Measurements from ENCODE around the gene SCGN. TPM values are rescaled to one million over a fixed set of nuclear protein-coding genes. Genes with fewer than 3 reads are reported as not detected.

Gene SCGN
- total RNA-seq, 2 experiments from 2014 or later: not detected

DNA sequence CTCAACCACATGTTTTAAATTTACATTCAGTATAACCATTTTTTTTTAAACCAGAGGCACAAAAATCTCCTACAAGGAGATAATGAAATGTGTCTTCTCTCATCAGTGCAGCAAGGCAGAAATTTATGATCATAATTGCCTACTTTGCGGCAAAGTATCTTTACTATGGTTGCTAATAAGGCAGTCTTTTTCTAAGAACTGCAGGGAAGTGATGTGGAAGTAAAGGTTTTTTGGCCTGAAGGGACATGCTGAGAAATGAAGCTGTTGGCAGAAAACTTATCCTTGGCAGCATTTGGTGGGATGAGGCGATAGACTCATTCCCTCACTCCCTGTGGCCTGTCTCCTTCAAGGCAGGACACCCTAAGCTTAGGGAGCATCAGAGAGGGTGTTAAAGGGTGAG is 48.7 kb downstream of the SCGN start:
- no peak overlapping the region for H3K27ac Mint-ChIP-seq
- H3K36me3 Mint-ChIP-seq (ENCODE audit: low read depth): no peaks in the 10 kb centered on the region
- Histone ChIP-seq H3K4me3 (ENCODE audit: low read length) (no peak overlapping the region), H3K36me3 (ENCODE audit: insufficient read depth, low read length) (no peaks in the 10 kb centered on the region), H3K27me3 (ENCODE audit: control insufficient read depth in 1 of 2, insufficient read depth in 2 of 2, low read length in 2 of 2) (no peaks in the 10 kb centered on the region), H3K4me1 (ENCODE audit: insufficient read depth, low read length) (no peaks in the 10 kb centered on the region), H3K9me3 (ENCODE audit: control insufficient read depth in 1 of 2, insufficient read depth in 1 of 2, low read length in 2 of 2) (no peaks in the 10 kb centered on the region), H3K27ac (ENCODE audit: low read depth in 1 of 2, low read length in 2 of 2) (no peak overlapping the region)
- no peaks in the 10 kb centered on the region for H3K4me1 Mint-ChIP-seq (ENCODE audit: low read depth)
- intact Hi-C loops (cut with DNase I, micrococcal nuclease): no loop called here
- peaks cover 27% of the 10 kb centered on the region for H3K27me3 Mint-ChIP-seq
- no peak overlapping the region for H3K4me3 Mint-ChIP-seq
- DNase-seq: no peak
- no peak for ATAC-seq (ENCODE audit: poor library complexity)
- H3K9me3 Mint-ChIP-seq: no peaks in the 10 kb centered on the region
- CTCF ChIA-PET: no interaction called here
- POLR2A ChIA-PET: interaction anchor here (0.6 to 1.1 kb wide), 2 partner anchors 14 to 236 kb away, joined by 5 read pairs; no protein-coding TSS in a partner anchor
- TF ChIP-seq, protein P1, sequence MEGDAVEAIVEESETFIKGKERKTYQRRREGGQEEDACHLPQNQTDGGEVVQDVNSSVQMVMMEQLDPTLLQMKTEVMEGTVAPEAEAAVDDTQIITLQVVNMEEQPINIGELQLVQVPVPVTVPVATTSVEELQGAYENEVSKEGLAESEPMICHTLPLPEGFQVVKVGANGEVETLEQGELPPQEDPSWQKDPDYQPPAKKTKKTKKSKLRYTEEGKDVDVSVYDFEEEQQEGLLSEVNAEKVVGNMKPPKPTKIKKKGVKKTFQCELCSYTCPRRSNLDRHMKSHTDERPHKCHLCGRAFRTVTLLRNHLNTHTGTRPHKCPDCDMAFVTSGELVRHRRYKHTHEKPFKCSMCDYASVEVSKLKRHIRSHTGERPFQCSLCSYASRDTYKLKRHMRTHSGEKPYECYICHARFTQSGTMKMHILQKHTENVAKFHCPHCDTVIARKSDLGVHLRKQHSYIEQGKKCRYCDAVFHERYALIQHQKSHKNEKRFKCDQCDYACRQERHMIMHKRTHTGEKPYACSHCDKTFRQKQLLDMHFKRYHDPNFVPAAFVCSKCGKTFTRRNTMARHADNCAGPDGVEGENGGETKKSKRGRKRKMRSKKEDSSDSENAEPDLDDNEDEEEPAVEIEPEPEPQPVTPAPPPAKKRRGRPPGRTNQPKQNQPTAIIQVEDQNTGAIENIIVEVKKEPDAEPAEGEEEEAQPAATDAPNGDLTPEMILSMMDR (IDR thresholded peaks at IDR 0.05): no peak

DNA sequence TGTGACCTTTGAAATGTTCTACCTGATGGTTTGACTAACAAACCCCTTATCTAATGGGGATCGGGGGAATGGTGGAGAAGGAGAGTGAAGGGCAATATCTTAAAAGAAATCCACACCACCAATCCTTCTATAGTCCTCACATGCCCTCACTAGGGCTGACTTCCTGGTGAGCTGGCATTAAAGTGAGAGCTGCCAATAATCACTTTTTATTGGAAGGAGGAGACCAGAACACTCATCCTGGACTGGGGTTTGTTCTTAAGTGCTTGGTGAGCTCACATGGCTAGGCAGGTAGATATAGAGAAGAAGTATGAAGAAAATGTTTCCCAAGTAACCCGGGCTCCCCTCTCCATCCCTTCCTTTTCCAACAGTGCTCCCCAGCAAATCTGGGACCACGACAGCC is 49.8 kb downstream of the SCGN start:
- Histone ChIP-seq H3K36me3 (ENCODE audit: insufficient read depth, low read length) (no peaks in the 10 kb centered on the region), H3K27me3 (ENCODE audit: control insufficient read depth in 1 of 2, insufficient read depth in 2 of 2, low read length in 2 of 2) (no peaks in the 10 kb centered on the region), H3K4me1 (ENCODE audit: insufficient read depth, low read length) (no peaks in the 10 kb centered on the region), H3K9me3 (ENCODE audit: control insufficient read depth in 1 of 2, insufficient read depth in 1 of 2, low read length in 2 of 2) (no peaks in the 10 kb centered on the region), H3K27ac (ENCODE audit: low read depth in 1 of 2, low read length in 2 of 2) (no peak overlapping the region), H3K4me3 (ENCODE audit: low read length) (no peak overlapping the region)
- POLR2A ChIA-PET: no interaction called here
- TF ChIP-seq, protein P1 (IDR thresholded peaks at IDR 0.05): no peak
- intact Hi-C loops (cut with DNase I, micrococcal nuclease): no loop called here
- ATAC-seq (ENCODE audit: poor library complexity): no peak
- Mint-ChIP-seq H3K36me3 (ENCODE audit: low read depth) (no peaks in the 10 kb centered on the region), H3K27ac (no peak overlapping the region), H3K9me3 (no peaks in the 10 kb centered on the region), H3K4me1 (ENCODE audit: low read depth) (no peaks in the 10 kb centered on the region), H3K4me3 (no peak overlapping the region), H3K27me3 (peaks cover 29% of the 10 kb centered on the region)
- CTCF ChIA-PET: no interaction called here
- no peak for DNase-seq

DNA sequence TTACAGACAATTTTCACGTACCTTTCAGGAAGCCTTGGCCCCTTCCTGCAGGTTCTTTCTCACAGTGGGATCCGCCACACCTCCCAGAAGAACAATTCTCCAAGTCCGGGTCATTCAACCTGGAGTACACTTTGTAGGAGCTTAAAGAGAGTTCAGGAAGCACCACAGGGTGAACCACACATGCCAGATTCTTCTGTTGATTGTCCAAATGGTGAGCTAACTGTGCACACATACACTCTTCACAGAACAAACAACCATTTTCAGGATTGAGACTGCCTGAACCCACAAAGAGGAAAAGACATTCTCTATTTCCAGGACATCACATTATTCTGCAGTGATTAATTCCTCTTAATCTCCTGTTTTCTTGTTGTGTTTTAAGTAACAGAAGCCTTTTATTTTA is 51.0 kb downstream of the SCGN start:
- Mint-ChIP-seq H3K27me3 (peaks cover 27% of the 10 kb centered on the region), H3K36me3 (ENCODE audit: low read depth) (no peaks in the 10 kb centered on the region), H3K27ac (no peak overlapping the region), H3K4me1 (ENCODE audit: low read depth) (no peaks in the 10 kb centered on the region), H3K9me3 (no peaks in the 10 kb centered on the region), H3K4me3 (no peak overlapping the region)
- TF ChIP-seq, protein P1 (IDR thresholded peaks at IDR 0.05): no peak
- intact Hi-C loops (cut with DNase I, micrococcal nuclease): no loop called here
- Histone ChIP-seq H3K4me1 (ENCODE audit: insufficient read depth, low read length) (no peaks in the 10 kb centered on the region), H3K36me3 (ENCODE audit: insufficient read depth, low read length) (no peaks in the 10 kb centered on the region), H3K4me3 (ENCODE audit: low read length) (no peak overlapping the region), H3K27ac (ENCODE audit: low read depth in 1 of 2, low read length in 2 of 2) (no peak overlapping the region), H3K27me3 (ENCODE audit: control insufficient read depth in 1 of 2, insufficient read depth in 2 of 2, low read length in 2 of 2) (peaks cover 0 to 5% of the 10 kb centered on the region in 2 experiments), H3K9me3 (ENCODE audit: control insufficient read depth in 1 of 2, insufficient read depth in 1 of 2, low read length in 2 of 2) (no peaks in the 10 kb centered on the region)
- no peak for DNase-seq
- ChIA-PET CTCF (no interaction called here), POLR2A (no interaction called here)
- ATAC-seq (ENCODE audit: poor library complexity): no peak
